Rectal smooth muscle tissue (tissue), 1 donor: Measurements from ENCODE around the gene HS3ST5.

Experiments
- H3K27ac ChIP-seq: one replicate; pipeline ENCODE4 v1.7.0; 2013; ENCODE audit warnings: low read depth, low read length, inconsistent platforms
- H3K27me3 ChIP-seq: one replicate; pipeline ENCODE4 v1.7.0; 2013; ENCODE audit warnings: low read length; ENCODE audit not compliant: control insufficient read depth, insufficient read depth
- H3K36me3 ChIP-seq: one replicate; pipeline ENCODE4 v1.7.0; 2013; ENCODE audit warnings: low read length; ENCODE audit not compliant: control insufficient read depth, insufficient read depth
- H3K4me1 ChIP-seq: one replicate; pipeline ENCODE4 v1.7.0; 2013; ENCODE audit warnings: low read length; ENCODE audit not compliant: control insufficient read depth, insufficient read depth
- H3K4me3 ChIP-seq: one replicate; pipeline ENCODE4 v1.7.0; 2013; ENCODE audit warnings: low read length
- H3K9ac ChIP-seq: one replicate; pipeline ENCODE4 v1.7.0; 2013; ENCODE audit warnings: low read length

The HS3ST5 gene

GRCh38 chr6:114342826-114343781, at the start of gene HS3ST5:
Gene HS3ST5 (minus strand): TSS chr6:114343023. CDS start chr6:114062845, 280,178 bp downstream.
- Histone ChIP-seq H3K27me3 (no peaks in the 10 kb centered on the region), H3K4me1 (no peaks in the 10 kb centered on the region), H3K36me3 (no peaks in the 10 kb centered on the region), H3K4me3 (peak within 1 kb of the TSS; percentile 80), H3K27ac (no peak within 1 kb of the TSS), H3K9ac (no peak within 1 kb of the TSS)

- no peak overlapping the region for H3K27ac ChIP-seq
- H3K27me3 ChIP-seq, result no peaks in the 10 kb centered on the region
Observed at GRCh38 chr6:114390176-114390575, 47.4 kb upstream of the HS3ST5 start.

GRCh38 chr6:114389111-114389510, 46.3 kb upstream of the HS3ST5 start:
- H3K4me3 ChIP-seq, result no peak overlapping the region
- H3K36me3 ChIP-seq, result no peaks in the 10 kb centered on the region
- H3K27me3 ChIP-seq, result no peaks in the 10 kb centered on the region
- H3K9ac ChIP-seq, result no peak overlapping the region
- no peaks in the 10 kb centered on the region for H3K4me1 ChIP-seq
- H3K27ac ChIP-seq, result no peak overlapping the region

More at GRCh38 chr6:114390176-114390575, 47.4 kb upstream of the HS3ST5 start:
- Histone ChIP-seq H3K36me3 (no peaks in the 10 kb centered on the region), H3K4me1 (no peaks in the 10 kb centered on the region), H3K4me3 (no peak overlapping the region), H3K9ac (no peak overlapping the region)

DNA sequence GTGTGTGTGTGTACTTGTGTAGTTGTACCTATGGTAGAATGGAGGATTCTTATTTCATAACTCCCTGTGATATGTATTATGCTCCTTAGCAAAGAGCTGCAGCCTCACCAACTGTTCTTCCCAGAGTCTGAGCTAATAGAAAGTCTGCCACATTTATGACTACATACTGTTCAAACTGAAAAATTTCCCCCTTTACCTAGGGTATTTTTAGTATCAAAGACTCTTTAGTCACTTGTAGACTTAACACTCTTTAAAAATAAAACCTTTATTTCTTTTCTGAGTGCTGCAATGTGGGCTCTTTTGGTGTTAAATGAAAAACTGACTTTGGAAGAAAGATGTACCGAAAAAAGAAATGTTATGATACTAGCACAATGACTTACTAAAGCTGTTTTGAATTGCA, 39.6 kb upstream of the HS3ST5 start:
- Histone ChIP-seq H3K27ac (no peak overlapping the region), H3K9ac (no peak overlapping the region), H3K4me1 (no peaks in the 10 kb centered on the region), H3K27me3 (no peaks in the 10 kb centered on the region), H3K4me3 (no peak overlapping the region), H3K36me3 (no peaks in the 10 kb centered on the region)

DNA sequence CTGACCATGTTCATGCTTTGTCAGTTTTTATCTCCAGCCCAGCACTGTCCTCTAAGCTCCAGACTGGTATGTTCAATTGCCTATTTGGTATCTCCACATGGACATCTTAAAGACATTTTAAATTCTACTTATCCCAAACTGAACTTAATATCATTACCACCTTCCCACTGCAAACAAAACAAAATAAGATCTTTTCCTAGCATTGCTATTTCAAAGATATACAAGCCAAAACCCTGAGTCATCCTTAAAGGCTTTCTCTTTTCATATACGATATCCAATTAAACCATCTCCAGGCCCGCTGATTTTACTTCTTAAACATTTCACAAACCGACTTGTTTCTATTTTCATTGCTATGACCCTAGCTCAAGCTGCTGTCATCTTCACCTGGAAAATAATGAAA, 35.1 kb upstream of the HS3ST5 start:
- H3K9ac ChIP-seq, result no peak overlapping the region
- H3K4me3 ChIP-seq, result no peak overlapping the region
- H3K27ac ChIP-seq, result no peak overlapping the region
- no peaks in the 10 kb centered on the region for H3K36me3 ChIP-seq
- no peaks in the 10 kb centered on the region for H3K4me1 ChIP-seq
- no peaks in the 10 kb centered on the region for H3K27me3 ChIP-seq

- H3K4me3 ChIP-seq, result no peak overlapping the region
- no peaks in the 10 kb centered on the region for H3K27me3 ChIP-seq
- H3K27ac ChIP-seq, result no peak overlapping the region
- no peak overlapping the region for H3K9ac ChIP-seq
- H3K4me1 ChIP-seq, result no peaks in the 10 kb centered on the region
- H3K36me3 ChIP-seq, result no peaks in the 10 kb centered on the region
Observed at GRCh38 chr6:114376611-114377175, 33.9 kb upstream of the HS3ST5 start.

- H3K4me3 ChIP-seq, result no peak overlapping the region
- no peaks in the 10 kb centered on the region for H3K27me3 ChIP-seq
- no peaks in the 10 kb centered on the region for H3K36me3 ChIP-seq
- no peak overlapping the region for H3K27ac ChIP-seq
- no peaks in the 10 kb centered on the region for H3K4me1 ChIP-seq
- no peak overlapping the region for H3K9ac ChIP-seq
Observed at GRCh38 chr6:114375541-114376192, 32.8 kb upstream of the HS3ST5 start.

- no peaks in the 10 kb centered on the region for H3K36me3 ChIP-seq
- no peak overlapping the region for H3K27ac ChIP-seq
- H3K4me3 ChIP-seq, result no peak overlapping the region
- H3K27me3 ChIP-seq, result no peaks in the 10 kb centered on the region
- H3K4me1 ChIP-seq, result no peaks in the 10 kb centered on the region
- H3K9ac ChIP-seq, result no peak overlapping the region
Observed at GRCh38 chr6:114367315-114367961, 24.6 kb upstream of the HS3ST5 start.

DNA sequence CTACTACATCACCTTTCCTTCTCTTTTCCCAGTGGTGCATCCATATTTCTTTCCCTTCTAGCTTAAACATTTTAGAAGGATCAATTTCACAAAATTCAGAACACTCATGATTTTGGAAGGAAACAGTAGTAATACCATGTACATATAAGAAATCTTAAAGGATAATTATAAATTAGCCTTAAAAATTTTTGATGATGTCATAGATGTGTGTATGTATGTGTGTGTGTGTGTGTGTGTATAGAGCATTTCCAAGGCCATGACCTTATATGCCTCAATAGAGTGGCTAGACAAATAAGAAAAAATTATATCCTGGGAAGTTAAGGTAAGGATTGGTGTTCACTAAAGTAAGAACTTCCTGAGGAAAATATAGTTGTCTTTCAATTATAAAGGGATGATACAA, 24.1 kb upstream of the HS3ST5 start:
- Histone ChIP-seq H3K9ac (no peak overlapping the region), H3K27me3 (no peaks in the 10 kb centered on the region), H3K36me3 (no peaks in the 10 kb centered on the region), H3K4me1 (no peaks in the 10 kb centered on the region), H3K27ac (no peak overlapping the region), H3K4me3 (no peak overlapping the region)

DNA sequence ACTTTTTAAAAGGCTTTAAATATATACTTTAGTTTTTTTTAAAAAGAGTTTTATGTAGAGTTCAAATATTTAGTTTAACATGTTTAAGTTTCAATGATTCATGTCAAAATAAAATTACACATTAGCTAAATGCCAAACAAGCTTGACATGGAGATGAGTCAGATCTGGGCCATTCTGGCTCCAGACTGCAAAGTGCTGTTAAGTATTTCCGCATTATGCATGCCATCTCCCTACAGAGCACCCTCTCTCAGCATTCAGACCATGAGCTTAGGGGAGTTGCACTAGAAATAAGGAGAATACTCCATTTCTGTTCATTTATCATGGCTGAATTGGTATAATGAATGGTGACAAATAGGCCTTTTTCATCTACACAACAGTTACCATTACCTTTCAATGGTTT, 21.5 kb upstream of the HS3ST5 start:
- no peak overlapping the region for H3K9ac ChIP-seq
- H3K36me3 ChIP-seq, result no peaks in the 10 kb centered on the region
- H3K27me3 ChIP-seq, result no peaks in the 10 kb centered on the region
- no peak overlapping the region for H3K27ac ChIP-seq
- H3K4me1 ChIP-seq, result no peaks in the 10 kb centered on the region
- no peak overlapping the region for H3K4me3 ChIP-seq

DNA sequence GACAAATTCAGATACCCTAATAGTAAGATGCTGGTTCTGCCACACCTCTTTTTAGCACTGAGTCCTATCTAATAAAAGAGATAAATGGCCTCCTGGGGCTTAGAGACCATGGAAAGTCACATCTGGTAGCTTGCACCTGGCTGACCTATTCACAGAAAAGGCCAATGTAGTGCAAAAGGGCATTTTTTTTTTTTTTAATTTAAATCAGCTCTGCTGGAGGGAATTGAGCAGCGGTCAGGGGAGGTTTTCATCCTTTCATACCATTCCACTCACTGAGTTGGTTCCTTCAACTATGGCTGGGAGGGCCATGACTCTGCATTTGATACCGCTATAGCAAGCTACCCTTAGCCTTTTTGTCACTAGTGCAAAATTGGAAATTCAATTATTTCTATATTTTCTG, 20.1 kb upstream of the HS3ST5 start:
- Histone ChIP-seq H3K36me3 (no peaks in the 10 kb centered on the region), H3K27me3 (no peaks in the 10 kb centered on the region), H3K9ac (no peak overlapping the region), H3K27ac (no peak overlapping the region), H3K4me1 (no peaks in the 10 kb centered on the region), H3K4me3 (no peak overlapping the region)

DNA sequence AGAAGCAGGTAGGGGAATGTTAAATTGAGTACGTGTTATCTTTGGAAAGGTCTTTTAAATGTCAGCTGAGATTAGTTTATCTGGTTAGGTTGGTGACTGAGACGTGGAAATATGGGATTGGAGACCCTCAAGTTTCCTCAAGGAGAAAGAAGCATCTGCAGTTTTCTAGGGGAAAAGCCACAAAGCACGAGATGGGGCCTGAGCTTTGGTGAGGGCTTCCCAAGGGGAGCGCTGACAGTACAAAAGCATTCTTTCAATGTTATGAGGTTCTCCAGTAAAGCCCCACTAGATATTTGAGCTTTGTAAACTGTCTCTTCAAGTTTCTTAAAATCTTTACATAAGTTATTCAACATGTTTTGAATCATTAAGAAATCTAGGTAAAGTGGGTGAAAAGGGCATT, 19.6 kb upstream of the HS3ST5 start:
- H3K36me3 ChIP-seq, result no peaks in the 10 kb centered on the region
- no peaks in the 10 kb centered on the region for H3K27me3 ChIP-seq
- H3K4me3 ChIP-seq, result no peak overlapping the region
- H3K4me1 ChIP-seq, result no peaks in the 10 kb centered on the region
- no peak overlapping the region for H3K9ac ChIP-seq
- no peak overlapping the region for H3K27ac ChIP-seq
